Right atrium auricular region (tissue), 2 donors: ENCODE results near the gene ATP6V0E2. TPM values are rescaled to one million over a fixed set of nuclear protein-coding genes. Genes with fewer than 3 reads are reported as not detected.

ENCODE experiments used
- DNase-seq: peaks from one replicate; pipeline ENCODE4 v3.0.0-alpha.2; 2019; ENCODE audit warnings: low spot score
- H3K27ac ChIP-seq, 2 donors: fragments of 200-600 bp; sonication (generic); 1 replicate in 1 of 2; 2 replicates in 1 of 2; pipeline ENCODE4 v1.5.1; 2016 to 2019
- H3K27me3 ChIP-seq, 2 donors: fragments of 200-600 bp; sonication (generic); one replicate each; pipeline versions ENCODE4 v1.5.1 to v1.6.0; 2017 to 2019
- H3K36me3 ChIP-seq: fragments of 200-600 bp; sonication (generic); one replicate; pipeline ENCODE4 v1.5.1; 2016
- H3K4me1 ChIP-seq, 2 donors: fragments of 200-600 bp; sonication (generic); one replicate each; pipeline versions ENCODE4 v1.5.1 to v1.6.0; 2017 to 2019
- H3K4me3 ChIP-seq, 2 donors: fragments of 200-600 bp; sonication (generic); 1 replicate in 1 of 2; 2 replicates in 1 of 2; pipeline ENCODE4 v1.5.1; 2017 to 2019; ENCODE audit warnings: mild to moderate bottlenecking in 1 of 2, moderate library complexity in 1 of 2
- H3K9me3 ChIP-seq, 2 donors: fragments of 200-600 bp; sonication (generic); one replicate each; pipeline ENCODE4 v1.5.1; 2019
- total RNA-seq, 2 donors: library from RNA; depleted of rRNA; stranded (reverse); fragments of >200 nt; gene quantifications; one replicate each; pipeline ENCODE4 v1.1.0, GENCODE V29; 2016
- TF ChIP-seq, protein P1 (sequence below), 2 donors: fragments of 200-600 bp; sonication (generic); IDR thresholded peaks; one replicate each; pipeline ENCODE4 v1.5.1; 2019; ENCODE audit warnings: antibody characterized with exemption in 2 of 2

The ATP6V0E2 gene
- total RNA-seq, 2 donors from 2014 or later, result 60.7 to 122 TPM

DNA sequence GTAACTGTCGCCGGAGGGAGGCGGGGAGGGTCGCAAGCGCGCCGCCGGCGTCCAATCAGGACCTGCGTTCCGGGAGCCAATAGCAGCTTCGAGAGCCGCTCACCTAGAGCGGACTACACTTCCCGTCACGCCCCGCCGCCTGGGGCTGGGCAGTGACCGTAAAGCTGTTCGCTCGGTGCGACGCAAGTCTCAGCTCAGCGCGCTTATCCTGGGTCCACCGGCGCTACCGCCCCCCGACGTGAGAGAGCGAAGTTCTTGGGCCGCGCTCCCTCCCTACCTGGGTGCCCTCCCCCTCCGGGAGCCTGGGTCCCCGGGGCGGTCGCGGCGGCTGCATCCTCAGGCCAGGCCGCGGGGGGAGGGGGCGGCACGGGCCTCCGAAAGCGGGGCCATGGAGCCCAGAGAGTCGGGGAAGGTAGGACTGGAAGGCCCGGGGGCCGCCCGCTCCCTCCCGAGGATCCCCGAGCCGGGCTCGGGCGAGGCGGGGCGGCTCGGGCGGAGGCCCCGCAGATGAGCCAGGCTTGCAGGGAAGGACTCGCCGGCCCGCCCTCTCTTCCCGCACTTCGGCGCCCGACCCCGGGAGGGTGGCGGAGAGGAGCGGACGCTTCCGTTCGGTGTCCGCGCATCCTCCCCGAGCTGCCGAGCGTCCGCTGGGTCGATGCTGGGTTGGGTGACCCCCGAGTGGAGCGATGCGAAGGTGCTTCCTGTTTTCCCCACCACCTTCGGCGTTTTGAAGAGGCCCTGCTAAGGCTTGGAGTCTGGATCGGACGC is 35.4 kb upstream of the ATP6V0E2 start, which contains the start of gene ZNF862:
Gene ZNF862 (plus strand): TSS at position 152 of the 768 bp plus-strand sequence. CDS start 237 bp downstream, at position 389.
- H3K27ac ChIP-seq, result peak within 1 kb of the TSS; percentile 89 to 90
- H3K27me3 ChIP-seq, result no peaks in the 10 kb centered on the region
- TF ChIP-seq, protein P1, sequence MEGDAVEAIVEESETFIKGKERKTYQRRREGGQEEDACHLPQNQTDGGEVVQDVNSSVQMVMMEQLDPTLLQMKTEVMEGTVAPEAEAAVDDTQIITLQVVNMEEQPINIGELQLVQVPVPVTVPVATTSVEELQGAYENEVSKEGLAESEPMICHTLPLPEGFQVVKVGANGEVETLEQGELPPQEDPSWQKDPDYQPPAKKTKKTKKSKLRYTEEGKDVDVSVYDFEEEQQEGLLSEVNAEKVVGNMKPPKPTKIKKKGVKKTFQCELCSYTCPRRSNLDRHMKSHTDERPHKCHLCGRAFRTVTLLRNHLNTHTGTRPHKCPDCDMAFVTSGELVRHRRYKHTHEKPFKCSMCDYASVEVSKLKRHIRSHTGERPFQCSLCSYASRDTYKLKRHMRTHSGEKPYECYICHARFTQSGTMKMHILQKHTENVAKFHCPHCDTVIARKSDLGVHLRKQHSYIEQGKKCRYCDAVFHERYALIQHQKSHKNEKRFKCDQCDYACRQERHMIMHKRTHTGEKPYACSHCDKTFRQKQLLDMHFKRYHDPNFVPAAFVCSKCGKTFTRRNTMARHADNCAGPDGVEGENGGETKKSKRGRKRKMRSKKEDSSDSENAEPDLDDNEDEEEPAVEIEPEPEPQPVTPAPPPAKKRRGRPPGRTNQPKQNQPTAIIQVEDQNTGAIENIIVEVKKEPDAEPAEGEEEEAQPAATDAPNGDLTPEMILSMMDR (IDR thresholded peaks at IDR 0.05), result no peak

DNA sequence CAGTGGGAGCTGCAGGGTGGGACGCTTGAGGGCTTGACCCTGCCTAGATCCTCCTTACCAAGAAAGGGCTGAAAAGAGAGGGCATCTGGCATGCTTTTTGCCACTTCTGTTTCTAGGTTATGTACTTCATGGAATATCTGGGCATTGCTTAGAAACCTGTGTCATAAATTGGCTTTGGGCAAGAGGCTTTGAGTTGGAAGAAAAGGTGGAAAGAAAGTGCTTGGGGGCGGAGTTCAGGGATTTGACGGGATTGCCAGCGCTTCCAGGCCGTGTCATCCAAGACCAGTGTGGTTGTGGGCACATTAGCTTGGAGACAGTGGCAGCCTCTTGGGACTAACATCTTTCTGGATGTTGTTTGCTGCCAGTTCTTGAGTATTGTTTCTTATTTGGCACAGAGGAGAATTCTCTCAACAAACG is 34.8 kb upstream of the ATP6V0E2 start:
- Histone ChIP-seq H3K27me3 (no peaks in the 10 kb centered on the region), H3K36me3 (no peaks in the 10 kb centered on the region), H3K4me3 (peak overlapping the region; percentile 75 to 86), H3K4me1 (peaks cover 0 to 14% of the 10 kb centered on the region in 2 donors), H3K9me3 (no peaks in the 10 kb centered on the region), H3K27ac (peak overlapping the region; percentile 89 to 90)
- no peak for DNase-seq
- TF ChIP-seq, protein P1 (IDR thresholded peaks at IDR 0.05), result no peak

More for the DNA sequence above, 35.4 kb upstream of the ATP6V0E2 start, which contains the start of gene ZNF862:
- peak; percentile 98 for DNase-seq
- H3K4me3 ChIP-seq, result peak within 1 kb of the TSS; percentile 75 to 86
- peaks cover 0 to 14% of the 10 kb centered on the region in 2 donors for H3K4me1 ChIP-seq
- H3K9me3 ChIP-seq, result no peaks in the 10 kb centered on the region
- H3K36me3 ChIP-seq, result no peaks in the 10 kb centered on the region

DNA sequence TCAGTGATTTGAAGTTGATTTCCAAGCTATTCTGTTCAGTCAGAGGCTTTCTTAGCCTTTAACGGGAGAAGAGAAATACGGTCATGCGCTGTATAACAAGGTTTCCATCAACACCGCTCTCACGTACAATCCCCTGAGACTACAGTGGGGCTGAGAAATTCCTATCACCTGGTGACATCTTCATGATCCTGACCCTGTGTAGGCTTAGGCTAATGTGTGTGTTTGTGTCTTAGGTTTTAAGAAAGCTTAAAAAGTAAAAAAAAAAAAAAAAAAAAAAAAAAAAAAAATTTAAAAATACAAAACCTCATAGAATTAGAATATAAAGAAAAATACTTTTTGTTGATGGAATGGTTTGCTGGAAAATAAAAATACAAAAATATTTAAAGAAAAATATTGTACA is 33.8 kb upstream of the ATP6V0E2 start:
- no peak for DNase-seq
- H3K4me1 ChIP-seq, result peaks cover 0 to 14% of the 10 kb centered on the region in 2 donors
- no peak overlapping the region for H3K27ac ChIP-seq
- H3K4me3 ChIP-seq, result no peak overlapping the region
- H3K36me3 ChIP-seq, result no peaks in the 10 kb centered on the region
- no peaks in the 10 kb centered on the region for H3K9me3 ChIP-seq
- TF ChIP-seq, protein P1 (IDR thresholded peaks at IDR 0.05), result no peak
- no peaks in the 10 kb centered on the region for H3K27me3 ChIP-seq

DNA sequence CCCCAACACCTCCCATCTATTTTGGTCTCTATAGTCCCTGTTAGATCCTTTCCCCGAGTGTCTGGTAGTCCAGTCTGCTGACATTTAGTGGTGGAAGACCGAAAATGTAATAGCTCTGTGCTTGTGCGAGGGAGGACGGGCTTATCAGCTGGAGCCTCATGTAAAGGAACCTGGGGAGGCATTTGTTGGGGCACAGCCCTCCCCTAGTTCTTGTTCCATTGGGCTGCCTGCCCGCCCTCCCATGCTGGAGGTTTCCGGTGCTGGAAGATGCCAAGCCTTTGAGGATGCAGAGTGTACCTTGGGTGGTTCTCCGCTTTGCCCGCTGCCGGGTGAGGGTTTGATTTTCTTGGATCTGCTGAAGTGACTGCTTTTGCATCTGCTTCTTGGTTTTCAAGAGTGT is 30.2 kb upstream of the ATP6V0E2 start:
- Histone ChIP-seq H3K4me3 (no peak overlapping the region), H3K27me3 (no peaks in the 10 kb centered on the region), H3K9me3 (no peaks in the 10 kb centered on the region), H3K36me3 (peaks cover 5% of the 10 kb centered on the region), H3K27ac (no peak overlapping the region), H3K4me1 (peaks cover 0 to 11% of the 10 kb centered on the region in 2 donors)
- TF ChIP-seq, protein P1 (IDR thresholded peaks at IDR 0.05), result no peak
- no peak for DNase-seq

DNA sequence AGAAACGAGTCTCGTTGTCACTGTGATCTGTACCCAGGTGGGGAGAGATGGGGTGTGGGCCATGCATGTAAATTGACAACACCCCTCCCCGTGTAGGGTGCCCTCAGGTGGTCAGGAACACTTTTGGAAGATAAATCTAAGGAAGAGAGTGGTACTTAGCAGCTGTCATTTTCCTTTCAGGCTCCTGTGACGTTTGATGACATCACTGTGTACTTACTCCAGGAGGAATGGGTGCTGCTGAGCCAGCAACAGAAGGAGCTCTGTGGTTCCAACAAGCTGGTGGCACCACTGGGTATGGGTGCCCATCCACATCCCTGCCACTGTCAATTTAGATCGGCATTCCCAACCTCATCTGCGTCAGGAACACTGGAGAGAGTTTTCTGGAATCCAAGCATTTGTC is 29.3 kb upstream of the ATP6V0E2 start:
- peaks cover 13% of the 10 kb centered on the region for H3K36me3 ChIP-seq
- TF ChIP-seq, protein P1 (IDR thresholded peaks at IDR 0.05), result no peak
- DNase-seq, result no peak

More for the DNA sequence above, 29.3 kb upstream of the ATP6V0E2 start:
- Histone ChIP-seq H3K4me1 (peaks cover 0 to 3% of the 10 kb centered on the region in 2 donors), H3K9me3 (no peaks in the 10 kb centered on the region), H3K4me3 (no peak overlapping the region), H3K27ac (no peak overlapping the region), H3K27me3 (no peaks in the 10 kb centered on the region)
